SJCRH30 (cell line): ENCODE data around the gene SORCS2. TPM values are rescaled to one million over a fixed set of nuclear protein-coding genes. Genes with fewer than 3 reads are reported as not detected.

Experiments
- DNase-seq, 2 experiments: peaks; one replicate each; pipeline ENCODE4 v3.0.0-alpha.2; 2015 to 2020
- H3K27ac ChIP-seq: fragments of 250-450 bp; sonication (Bioruptor Pico); 2 replicates; pipeline ENCODE4 v1.5.1; 2020; ENCODE audit warnings: mild to moderate bottlenecking, moderate library complexity
- H3K27me3 ChIP-seq: fragments of 250-450 bp; sonication (Bioruptor Pico); 2 replicates; pipeline ENCODE4 v1.5.1; 2020; ENCODE audit warnings: mild to moderate bottlenecking, moderate library complexity
- H3K36me3 ChIP-seq: fragments of 250-450 bp; sonication (Bioruptor Pico); 2 replicates; pipeline ENCODE4 v1.5.1; 2020; ENCODE audit warnings: mild to moderate bottlenecking, moderate library complexity
- H3K4me1 ChIP-seq: fragments of 250-450 bp; sonication (Bioruptor Pico); 2 replicates; pipeline ENCODE4 v1.5.1; 2020; ENCODE audit warnings: mild to moderate bottlenecking, moderate library complexity
- H3K4me3 ChIP-seq: fragments of 250-450 bp; sonication (Bioruptor Pico); 2 replicates; pipeline ENCODE4 v1.5.1; 2020; ENCODE audit warnings: mild to moderate bottlenecking, moderate library complexity
- H3K9me3 ChIP-seq: fragments of 250-450 bp; sonication (Bioruptor Pico); replicated peaks from 2 replicates; pipeline ENCODE4 v1.5.1; 2020; ENCODE audit warnings: mild to moderate bottlenecking, moderate library complexity
- total RNA-seq: library from RNA; depleted of rRNA; stranded (reverse); fragments of >200 nt; shearing (Covaris generic); gene quantifications from 2 replicates; pipeline ENCODE4 v1.2.3, GENCODE V29; 2014

SORCS2 gene
- total RNA-seq, 1 experiment from 2014 or later = 1.4 TPM

GRCh38 chr4:7186516-7187167, 5.7 kb upstream of the SORCS2 start:
- H3K4me1 ChIP-seq = no peaks in the 10 kb centered on the region
- no peaks in the 10 kb centered on the region for H3K36me3 ChIP-seq
- peaks cover 11% of the 10 kb centered on the region; the same call in 1 of the 2 replicates for H3K27me3 ChIP-seq

GRCh38 chr4:7187168-7187535, 5.2 kb upstream of the SORCS2 start:
- Histone ChIP-seq H3K36me3 (no peaks in the 10 kb centered on the region), H3K4me1 (no peaks in the 10 kb centered on the region), H3K27me3 (peaks cover 11% of the 10 kb centered on the region; the same call in 1 of the 2 replicates), H3K9me3 (no peaks in the 10 kb centered on the region), H3K4me3 (no peak overlapping the region), H3K27ac (no peak overlapping the region)
- no peak for DNase-seq

More at GRCh38 chr4:7186516-7187167, 5.7 kb upstream of the SORCS2 start:
- Histone ChIP-seq H3K4me3 (no peak overlapping the region), H3K27ac (no peak overlapping the region), H3K9me3 (no peaks in the 10 kb centered on the region)
- DNase-seq = no peak

- no peak overlapping the region for H3K27ac ChIP-seq
- DNase-seq = no peak
- H3K36me3 ChIP-seq = no peaks in the 10 kb centered on the region
- no peaks in the 10 kb centered on the region for H3K4me1 ChIP-seq
- no peak overlapping the region for H3K4me3 ChIP-seq
- no peaks in the 10 kb centered on the region for H3K9me3 ChIP-seq
- H3K27me3 ChIP-seq = peaks cover 11% of the 10 kb centered on the region; the same call in 1 of the 2 replicates
Observed at GRCh38 chr4:7187691-7188090, 4.6 kb upstream of the SORCS2 start.

GRCh38 chr4:7189066-7189465, 3.3 kb upstream of the SORCS2 start:
- Histone ChIP-seq H3K27ac (no peak overlapping the region), H3K4me1 (peaks cover 4% of the 10 kb centered on the region; the same call in 1 of the 2 replicates), H3K4me3 (no peak overlapping the region), H3K36me3 (no peaks in the 10 kb centered on the region), H3K9me3 (no peaks in the 10 kb centered on the region), H3K27me3 (peaks cover 23% of the 10 kb centered on the region)
- no peak for DNase-seq

GRCh38 chr4:7189475-7190277, 2.7 kb upstream of the SORCS2 start:
- peaks cover 27% of the 10 kb centered on the region for H3K27me3 ChIP-seq

GRCh38 chr4:7190278-7190594, 2.1 kb upstream of the SORCS2 start:
- H3K27ac ChIP-seq = no peak overlapping the region
- peaks cover 29% of the 10 kb centered on the region for H3K27me3 ChIP-seq
- H3K36me3 ChIP-seq = no peaks in the 10 kb centered on the region
- no peaks in the 10 kb centered on the region for H3K9me3 ChIP-seq
- H3K4me1 ChIP-seq = peaks cover 4% of the 10 kb centered on the region; the same call in 1 of the 2 replicates
- no peak for DNase-seq
- no peak overlapping the region for H3K4me3 ChIP-seq

More at GRCh38 chr4:7189475-7190277, 2.7 kb upstream of the SORCS2 start:
- DNase-seq = no peak
- Histone ChIP-seq H3K9me3 (no peaks in the 10 kb centered on the region), H3K27ac (no peak overlapping the region), H3K4me3 (no peak overlapping the region), H3K36me3 (no peaks in the 10 kb centered on the region), H3K4me1 (peaks cover 4% of the 10 kb centered on the region; the same call in 1 of the 2 replicates)

GRCh38 chr4:7190691-7191545, 1.4 kb upstream of the SORCS2 start:
- Histone ChIP-seq H3K27ac (no peak overlapping the region), H3K27me3 (peaks cover 35% of the 10 kb centered on the region), H3K9me3 (no peaks in the 10 kb centered on the region)

GRCh38 chr4:7191546-7192251, 639 bp upstream of the SORCS2 start:
- DNase-seq = no peak
- no peaks in the 10 kb centered on the region for H3K36me3 ChIP-seq
- no peak overlapping the region for H3K27ac ChIP-seq
- H3K4me3 ChIP-seq = no peak overlapping the region
- peaks cover 4% of the 10 kb centered on the region; the same call in 1 of the 2 replicates for H3K4me1 ChIP-seq
- H3K27me3 ChIP-seq = peaks cover 35% of the 10 kb centered on the region
- H3K9me3 ChIP-seq = no peaks in the 10 kb centered on the region

More at GRCh38 chr4:7190691-7191545, 1.4 kb upstream of the SORCS2 start:
- Histone ChIP-seq H3K4me1 (peaks cover 4% of the 10 kb centered on the region; the same call in 1 of the 2 replicates), H3K4me3 (no peak overlapping the region), H3K36me3 (no peaks in the 10 kb centered on the region)
- DNase-seq = no peak

GRCh38 chr4:7193030-7193958, 956 bp downstream of the SORCS2 start:
- Histone ChIP-seq H3K4me3 (peak overlapping the region; percentile 57), H3K27me3 (peaks cover 33% of the 10 kb centered on the region), H3K27ac (no peak overlapping the region), H3K9me3 (no peaks in the 10 kb centered on the region), H3K36me3 (no peaks in the 10 kb centered on the region), H3K4me1 (peaks cover 4% of the 10 kb centered on the region; the same call in 1 of the 2 replicates)
- peak; percentile 67 to 74 for DNase-seq

- Histone ChIP-seq H3K27ac (no peak overlapping the region), H3K9me3 (no peaks in the 10 kb centered on the region), H3K4me1 (peaks cover 4% of the 10 kb centered on the region; the same call in 1 of the 2 replicates), H3K4me3 (no peak overlapping the region), H3K36me3 (no peaks in the 10 kb centered on the region), H3K27me3 (peaks cover 28% of the 10 kb centered on the region)
- peak in 1 of 2 experiments; percentile 63 for DNase-seq
Observed at GRCh38 chr4:7194251-7195140, 2.2 kb downstream of the SORCS2 start.

- Histone ChIP-seq H3K4me3 (no peak overlapping the region), H3K27me3 (peaks cover 28% of the 10 kb centered on the region), H3K27ac (no peak overlapping the region), H3K4me1 (peaks cover 4% of the 10 kb centered on the region; the same call in 1 of the 2 replicates), H3K36me3 (no peaks in the 10 kb centered on the region), H3K9me3 (no peaks in the 10 kb centered on the region)
- DNase-seq = no peak
Observed at GRCh38 chr4:7195141-7195515, 2.8 kb downstream of the SORCS2 start.

- peaks cover 4% of the 10 kb centered on the region; the same call in 1 of the 2 replicates for H3K4me1 ChIP-seq
- no peaks in the 10 kb centered on the region for H3K36me3 ChIP-seq
- DNase-seq = no peak
- peaks cover 28% of the 10 kb centered on the region for H3K27me3 ChIP-seq
- no peak overlapping the region for H3K27ac ChIP-seq
- H3K9me3 ChIP-seq = no peaks in the 10 kb centered on the region
- no peak overlapping the region for H3K4me3 ChIP-seq
Observed at GRCh38 chr4:7195546-7196287, 3.4 kb downstream of the SORCS2 start.
